Cardiac septum (tissue), 1 donor: ENCODE measurements around the gene CHAF1A. TPM values are rescaled to one million over a fixed set of nuclear protein-coding genes. Genes with fewer than 3 reads are reported as not detected.

Experiments
- DNase-seq: peaks from one replicate; pipeline ENCODE4 v3.0.0-alpha.2; 2020; ENCODE audit warnings: low spot score
- intact Hi-C: fragments of 100-400 bp; cut with DNase I; formaldehyde crosslinking; loops from one replicate; pipeline ENCODE4 v1.14.0; 2022
- total RNA-seq: library from RNA; stranded (reverse); fragmentation: NEBNext Ultra II Directional; extraction: Animal tissue kit (Norgen Biotek cat#: 25700); gene quantifications from one replicate; pipeline ENCODE4 v1.2.1, GENCODE V29; 2021
- donor health status: DM: no; HTN: no; CAD: no.

CHAF1A gene
- total RNA-seq, 1 donor from 2014 or later, result 5.1 TPM

DNA sequence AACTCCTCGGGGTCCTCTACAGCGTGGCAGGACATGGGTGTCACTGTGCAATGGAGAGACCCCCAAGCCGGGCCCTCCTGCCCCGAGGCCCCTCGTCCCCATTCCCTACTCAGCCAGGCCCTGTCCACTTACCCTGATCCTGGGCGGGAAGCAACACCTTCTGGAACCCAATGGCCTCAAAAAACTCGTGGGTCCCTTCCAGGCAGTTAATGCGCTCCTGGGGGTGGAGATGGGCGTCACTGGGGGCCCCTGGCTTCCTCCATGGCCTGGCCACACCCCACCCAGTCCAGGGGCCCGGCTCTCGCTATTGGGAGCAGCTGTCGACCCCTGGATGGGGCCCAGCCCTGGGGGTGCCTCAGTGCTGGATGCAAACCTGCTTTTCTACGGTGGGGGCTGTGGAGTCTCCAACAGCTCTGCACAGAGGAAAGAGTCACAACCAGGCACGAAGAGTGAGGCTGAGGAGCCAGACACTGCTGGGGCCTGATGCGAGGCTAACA is 44.3 kb downstream of the CHAF1A start:
- intact Hi-C loops, result no loop called here
- no peak for DNase-seq

DNA sequence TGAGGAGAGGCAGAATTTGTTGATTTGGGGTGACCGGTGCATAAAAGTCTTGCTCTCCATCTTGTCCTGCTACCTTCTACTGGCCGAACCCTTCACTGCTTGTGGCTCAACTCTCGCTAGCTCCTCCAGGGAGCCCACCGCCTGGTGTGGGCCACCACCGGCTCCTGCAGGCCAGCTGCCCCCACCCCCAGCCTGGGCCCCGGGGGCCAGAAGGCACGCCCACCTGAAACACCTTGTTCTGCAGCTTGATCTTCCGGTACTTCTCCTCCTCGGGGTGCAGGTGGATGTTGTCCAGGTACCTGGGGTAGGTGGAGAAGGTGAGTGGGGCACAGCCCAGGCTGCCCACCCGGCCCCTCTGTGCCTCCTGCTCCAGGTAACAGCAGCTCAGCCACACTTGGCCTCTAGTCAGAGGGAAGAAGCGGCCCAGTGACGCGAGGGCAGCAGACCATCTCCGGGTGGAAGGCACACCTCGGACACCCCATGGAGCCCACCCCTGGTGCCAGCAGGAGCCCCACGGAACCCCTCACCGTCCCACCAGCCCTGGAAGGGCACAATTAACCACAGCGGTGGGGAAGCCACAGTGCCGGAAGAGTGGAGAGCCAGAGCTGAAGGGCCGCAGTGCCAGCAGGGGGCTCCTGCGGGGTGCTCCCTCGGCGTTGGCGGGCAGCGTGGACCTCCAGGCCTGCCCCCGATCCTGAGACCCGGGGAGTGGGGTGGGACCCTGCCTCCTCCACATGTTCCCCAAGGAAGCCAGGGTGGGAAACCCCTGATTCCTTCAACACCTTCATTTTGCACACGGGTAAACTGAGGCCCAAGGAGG is 45.1 kb downstream of the CHAF1A start:
- intact Hi-C loops, result no loop called here
- DNase-seq, result no peak

DNA sequence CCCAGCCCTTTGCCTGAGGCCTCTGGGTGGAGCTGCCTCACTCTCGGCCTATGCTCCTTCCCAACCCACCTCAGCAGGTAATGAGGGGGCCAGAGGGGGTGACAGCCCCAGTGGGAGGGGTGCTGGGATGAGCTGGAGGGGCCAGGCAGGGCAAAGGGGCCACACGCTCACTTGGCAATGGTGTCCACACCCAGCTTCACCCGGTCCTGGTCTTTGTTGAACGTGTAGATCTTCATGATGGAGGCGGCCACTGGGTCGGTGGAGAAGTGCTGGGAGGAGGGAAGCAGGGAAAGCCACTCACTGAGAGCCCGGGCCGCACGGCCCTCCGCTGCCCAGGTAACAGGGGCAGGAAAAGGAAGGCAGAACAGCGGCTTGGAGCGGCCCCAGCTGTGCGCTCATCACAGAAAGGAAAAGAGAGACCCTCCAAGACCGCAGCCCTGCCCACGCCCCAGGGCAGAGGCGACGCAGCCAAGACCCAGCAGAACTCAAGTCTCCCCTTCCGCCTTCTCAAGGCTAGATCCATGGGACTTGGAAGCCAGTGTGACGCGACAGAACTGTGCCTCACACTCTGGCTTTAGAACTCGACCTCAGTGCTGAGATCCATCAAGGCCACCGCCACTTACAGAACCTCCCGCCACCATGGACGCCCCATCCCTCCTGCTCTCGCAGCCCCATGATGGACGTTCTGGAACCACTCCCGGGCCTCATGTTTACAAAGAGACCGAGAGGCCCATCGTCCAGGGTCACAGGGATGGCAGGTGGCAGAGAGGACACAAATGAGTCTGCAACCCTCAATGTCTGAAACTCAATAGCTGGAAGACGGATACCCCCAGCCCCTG is 45.9 kb downstream of the CHAF1A start:
- no peak for DNase-seq
- intact Hi-C loops, result no loop called here

DNA sequence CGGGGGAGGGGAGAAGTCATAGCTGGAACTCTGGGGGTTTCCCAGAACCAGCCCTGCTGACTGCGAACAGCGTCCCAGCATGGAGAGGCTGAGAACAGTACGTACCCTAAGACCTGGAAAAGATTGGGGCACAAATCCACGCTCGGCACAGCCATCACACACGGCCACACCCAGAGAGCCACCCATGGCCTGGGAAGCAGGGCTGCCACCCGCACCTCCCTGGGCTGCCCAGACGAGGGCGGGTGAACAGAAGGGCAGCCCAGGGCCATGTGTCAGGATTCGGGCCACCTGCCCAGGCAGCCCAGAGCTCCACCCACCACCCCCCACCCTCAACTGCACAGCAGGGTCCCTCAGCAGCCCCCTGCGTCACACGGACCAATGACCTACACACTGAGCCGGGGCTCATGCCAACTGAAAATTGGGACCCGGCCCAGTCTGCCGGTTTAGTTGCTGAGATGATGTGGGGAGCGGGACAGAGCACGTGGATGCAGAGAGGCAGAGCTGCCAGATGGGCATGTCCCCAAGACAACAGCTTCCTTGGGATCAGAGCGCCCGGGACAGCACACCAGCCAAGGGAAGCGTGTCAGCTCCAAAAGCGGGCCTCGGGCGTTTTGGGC is 46.7 kb downstream of the CHAF1A start:
- intact Hi-C loops, result no loop called here
- DNase-seq, result peak; percentile 80

DNA sequence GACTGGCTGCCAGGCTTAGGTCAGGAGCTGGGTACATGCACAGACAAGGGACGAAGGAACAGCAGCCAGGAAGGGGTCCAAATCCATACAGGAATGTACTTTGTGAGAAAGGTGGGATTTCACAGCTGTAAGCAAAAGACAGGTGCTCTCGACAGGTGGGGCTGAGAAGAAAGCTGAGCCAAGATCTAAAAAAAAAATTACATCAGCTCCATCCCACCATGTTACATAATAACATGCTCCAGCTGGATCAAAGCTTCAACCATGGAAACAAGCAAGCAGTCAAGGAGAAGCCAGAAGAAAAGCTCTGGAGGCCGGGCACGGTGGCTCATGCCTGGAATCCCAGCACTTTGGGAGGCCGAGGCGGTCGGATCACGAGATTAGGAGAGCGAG is 47.2 kb downstream of the CHAF1A start:
- no peak for DNase-seq

DNA sequence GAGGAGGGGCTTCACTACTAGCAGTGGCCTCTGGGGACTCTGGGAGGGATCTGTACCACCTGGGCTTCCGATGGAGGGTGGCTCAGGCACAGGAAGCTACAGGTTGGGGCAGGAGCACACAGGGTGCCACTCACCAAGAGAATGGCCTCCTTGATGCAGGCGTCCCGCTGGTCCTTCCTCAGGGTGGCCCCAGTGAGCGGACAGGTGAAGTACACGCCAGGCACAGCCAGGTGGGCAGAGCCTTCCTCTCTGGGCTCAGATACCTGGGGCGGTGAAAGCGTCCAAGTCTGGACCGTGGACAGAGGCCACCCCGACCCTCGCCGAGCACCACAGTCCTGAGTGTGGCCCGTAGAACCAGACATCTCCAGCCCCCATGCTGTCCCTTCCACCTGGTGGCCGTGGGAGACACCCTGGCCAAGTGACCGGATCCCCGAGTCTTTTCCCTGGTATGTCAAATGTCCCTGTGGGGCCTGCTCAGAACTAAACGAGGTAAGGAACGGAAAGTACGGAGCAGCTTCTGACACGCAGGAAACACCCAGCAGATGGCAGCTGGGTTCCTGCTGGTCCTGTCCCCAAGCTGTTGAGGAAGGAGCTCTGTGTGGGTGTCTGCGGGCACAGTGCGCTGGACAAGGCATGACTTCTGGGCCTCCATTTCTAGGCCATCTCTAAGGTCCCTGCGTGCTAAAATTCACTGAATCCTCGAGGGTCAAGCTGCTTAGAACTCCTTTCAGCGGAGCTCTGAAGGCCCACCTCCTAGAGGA is 50.0 kb downstream of the CHAF1A start:
- no peak for DNase-seq
- intact Hi-C loops, result no loop called here

More for the DNA sequence above, 47.2 kb downstream of the CHAF1A start:
- intact Hi-C loops, result no loop called here

DNA sequence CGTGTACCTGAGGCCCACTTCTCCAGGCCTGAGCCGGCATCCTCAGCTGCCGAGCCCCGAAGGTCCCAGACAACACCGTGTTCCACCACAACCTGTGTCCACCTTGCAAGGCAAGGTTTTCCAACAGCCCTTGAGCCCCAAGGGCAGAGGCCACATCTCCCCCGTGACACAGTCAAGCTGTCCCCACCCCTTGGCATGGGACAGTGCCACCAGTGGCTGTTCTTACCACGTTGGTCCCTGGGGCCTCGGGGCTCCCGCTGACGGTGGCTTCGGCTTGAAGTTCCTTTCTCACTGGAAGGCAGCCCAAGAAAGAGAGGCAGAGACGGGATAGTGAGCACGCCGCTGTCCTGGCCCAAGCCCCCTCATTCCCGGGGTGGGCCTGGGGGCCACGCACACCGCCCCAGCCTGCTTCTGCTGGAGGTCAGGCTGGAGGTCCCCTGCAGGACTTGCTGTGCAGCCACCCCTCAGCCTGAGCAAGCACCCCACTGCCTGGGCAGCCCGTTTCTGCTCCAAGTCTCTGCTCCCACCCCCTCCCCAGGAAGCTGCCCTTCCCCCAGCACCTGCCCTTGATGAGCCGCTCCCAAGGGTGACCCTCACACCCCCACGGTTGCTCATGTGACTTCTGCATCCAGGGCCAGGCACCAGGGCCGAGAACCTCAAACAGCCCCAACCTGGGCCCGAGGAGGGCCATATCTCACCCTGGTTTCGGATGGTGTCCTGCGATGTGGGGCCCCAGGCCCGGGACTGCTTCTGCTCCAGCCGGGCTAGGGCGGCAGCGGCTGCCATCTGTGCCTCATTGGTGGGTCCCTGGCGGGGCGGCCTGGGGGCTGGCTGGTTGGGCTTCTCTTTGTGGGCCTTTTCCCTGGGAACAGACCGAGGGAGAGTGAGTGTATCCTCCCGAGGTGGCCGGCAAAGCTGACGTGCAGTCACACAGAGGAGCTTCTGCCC is 51.1 kb downstream of the CHAF1A start:
- no peak for DNase-seq
- intact Hi-C loops, result no loop called here

DNA sequence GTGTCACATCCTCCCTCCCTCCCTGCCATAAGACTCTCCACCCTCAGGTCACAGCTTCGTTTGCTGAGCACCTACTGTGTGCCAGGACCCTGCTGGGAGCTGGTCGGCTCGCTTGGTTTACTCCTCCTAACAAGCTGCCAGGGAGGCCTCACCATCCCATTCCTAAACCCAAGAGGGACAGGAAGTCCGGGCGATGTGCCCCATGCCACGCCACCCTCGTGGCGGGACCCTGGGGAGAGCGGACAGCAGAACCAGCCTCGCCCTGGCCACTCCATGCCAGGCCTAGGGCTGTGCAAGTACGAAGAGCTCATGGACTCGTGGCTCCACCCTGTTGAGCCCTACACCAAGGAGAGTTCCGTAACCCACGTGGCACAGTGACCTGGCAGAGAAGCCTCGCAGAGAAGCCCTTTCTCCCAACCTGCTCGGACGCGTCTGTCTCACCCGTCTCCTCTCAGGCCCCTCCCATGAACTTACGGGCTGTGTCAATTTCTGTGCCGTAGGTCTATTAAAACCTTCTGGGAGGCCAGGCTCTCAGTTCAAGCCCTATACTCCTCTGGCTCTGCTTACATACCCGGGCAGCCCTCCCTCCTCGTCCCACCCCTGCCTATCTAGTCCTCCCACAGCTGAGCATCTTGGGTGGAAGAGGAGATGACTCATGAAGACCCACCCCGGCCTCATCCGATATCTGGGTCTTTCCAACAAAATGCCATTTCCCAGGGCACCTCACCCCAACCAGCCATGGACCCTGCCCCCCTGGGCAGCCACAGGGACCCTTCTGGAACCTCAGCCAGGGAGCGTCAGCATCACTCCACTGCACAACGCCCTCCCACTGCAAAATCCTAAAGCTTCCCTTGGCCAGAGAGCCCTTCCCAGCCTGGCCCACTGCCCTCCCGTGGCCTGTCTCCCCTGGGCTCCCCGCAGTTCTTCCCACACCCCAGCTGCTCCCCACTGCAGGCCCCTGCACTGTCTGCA is 52.6 kb downstream of the CHAF1A start:
- no peak for DNase-seq
- intact Hi-C loops, result loop anchor here (5.0 kb wide), 1 partner anchor 53 kb away; the partner anchor contains the start of genes CHAF1A and SH3GL1

DNA sequence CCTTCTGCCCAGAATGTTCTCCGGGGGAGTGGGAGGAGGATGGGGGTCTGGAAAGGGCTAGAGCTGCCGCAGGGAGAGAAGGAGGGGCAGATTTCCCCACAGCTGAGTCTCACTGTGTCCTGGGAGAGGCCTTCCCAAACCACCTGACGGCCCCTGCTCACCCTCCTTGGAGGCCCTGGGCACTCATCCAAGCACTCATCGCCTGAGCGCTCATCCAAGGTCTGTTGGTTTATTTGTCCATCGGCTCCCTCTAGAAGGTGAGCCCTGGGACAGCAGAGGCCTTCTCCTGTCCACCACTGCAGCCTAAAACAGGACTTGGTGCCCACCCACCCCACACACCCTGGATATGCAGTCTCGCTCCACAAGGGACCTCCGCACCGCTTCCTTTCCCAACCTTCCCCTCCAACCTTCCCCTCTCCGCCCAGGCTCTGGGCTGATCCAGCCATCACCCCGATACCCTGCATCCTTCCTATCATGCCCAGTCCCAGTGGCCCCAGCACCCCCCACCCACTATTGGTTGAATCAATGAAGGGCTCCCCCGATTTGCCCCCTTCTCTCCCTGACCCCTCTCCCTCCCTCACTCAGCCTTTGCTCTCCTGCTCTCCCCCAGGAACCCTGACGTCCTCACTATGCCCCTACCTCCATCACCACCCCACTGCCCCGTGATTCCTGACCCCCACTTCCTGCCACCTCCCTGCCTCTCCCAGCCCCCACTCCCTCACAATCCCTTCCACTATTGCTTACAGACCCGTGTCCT is 53.5 kb downstream of the CHAF1A start:
- intact Hi-C loops, result loop anchor here (5.0 kb wide), 1 partner anchor 54 kb away; the partner anchor contains the start of genes CHAF1A and SH3GL1
- DNase-seq, result no peak

DNA sequence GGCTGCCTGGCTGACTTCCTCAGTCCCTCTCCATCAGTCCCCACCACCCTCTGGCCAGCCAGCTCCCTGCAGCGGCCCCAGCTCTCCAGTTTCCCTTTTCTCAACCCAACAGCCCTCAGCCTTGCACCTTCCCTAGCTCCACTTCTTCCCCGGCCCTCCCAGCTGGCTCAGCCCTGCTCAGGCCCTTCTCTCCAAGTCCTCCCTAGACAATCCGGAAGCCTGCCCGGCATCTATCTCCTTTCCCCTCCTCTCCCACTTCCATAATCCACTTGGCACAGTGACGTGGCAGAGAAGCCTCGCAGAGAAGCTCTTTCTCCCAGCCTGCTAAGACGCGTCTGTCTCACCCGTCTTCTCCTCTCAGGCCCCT is 54.0 kb downstream of the CHAF1A start:
- no peak for DNase-seq
- intact Hi-C loops, result loop anchor here (5.0 kb wide), 1 partner anchor 54 kb away; the partner anchor contains the start of genes CHAF1A and SH3GL1

DNA sequence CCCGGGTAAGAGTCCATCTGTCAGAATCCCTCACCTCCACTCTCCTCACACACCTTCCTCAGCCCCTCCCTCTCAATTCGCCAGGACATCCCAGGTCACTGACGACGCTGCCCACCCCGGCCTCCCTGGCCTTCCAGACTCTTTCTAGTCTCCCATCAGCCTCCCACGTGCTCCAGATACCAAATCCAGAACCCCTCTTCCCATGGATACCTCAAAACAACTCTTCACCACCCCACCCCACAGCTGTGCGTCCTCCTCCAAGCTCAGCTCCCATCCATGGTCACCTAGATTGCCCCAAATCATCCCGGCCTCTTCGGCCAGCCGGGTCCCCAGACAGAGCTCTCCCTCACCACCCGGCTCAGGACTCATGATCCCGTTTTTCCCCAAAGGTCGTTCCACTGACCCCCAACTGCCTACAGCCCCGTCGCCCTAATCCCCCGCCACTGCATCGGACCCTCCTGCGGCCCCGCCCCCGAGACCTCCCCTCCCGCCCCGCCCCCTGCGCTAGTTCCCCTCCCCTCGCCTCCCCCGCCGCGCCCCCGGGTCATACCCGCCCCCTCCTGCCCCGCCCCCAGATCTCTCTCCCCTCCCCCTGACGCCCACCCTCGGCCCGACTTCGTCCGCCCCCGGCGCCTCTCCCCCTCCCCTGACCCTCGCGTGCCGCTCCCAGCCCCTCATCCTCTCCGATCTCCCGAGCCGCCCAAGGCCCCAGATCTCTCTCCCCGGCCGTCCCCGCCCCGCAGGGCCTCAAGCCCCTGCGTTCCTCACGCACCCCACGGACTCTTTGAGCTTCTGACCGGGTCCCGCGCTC is 54.6 kb downstream of the CHAF1A start:
- intact Hi-C loops, result loop anchor here (5.0 kb wide), 1 partner anchor 55 kb away; the partner anchor contains the start of genes CHAF1A and SH3GL1
- no peak for DNase-seq

DNA sequence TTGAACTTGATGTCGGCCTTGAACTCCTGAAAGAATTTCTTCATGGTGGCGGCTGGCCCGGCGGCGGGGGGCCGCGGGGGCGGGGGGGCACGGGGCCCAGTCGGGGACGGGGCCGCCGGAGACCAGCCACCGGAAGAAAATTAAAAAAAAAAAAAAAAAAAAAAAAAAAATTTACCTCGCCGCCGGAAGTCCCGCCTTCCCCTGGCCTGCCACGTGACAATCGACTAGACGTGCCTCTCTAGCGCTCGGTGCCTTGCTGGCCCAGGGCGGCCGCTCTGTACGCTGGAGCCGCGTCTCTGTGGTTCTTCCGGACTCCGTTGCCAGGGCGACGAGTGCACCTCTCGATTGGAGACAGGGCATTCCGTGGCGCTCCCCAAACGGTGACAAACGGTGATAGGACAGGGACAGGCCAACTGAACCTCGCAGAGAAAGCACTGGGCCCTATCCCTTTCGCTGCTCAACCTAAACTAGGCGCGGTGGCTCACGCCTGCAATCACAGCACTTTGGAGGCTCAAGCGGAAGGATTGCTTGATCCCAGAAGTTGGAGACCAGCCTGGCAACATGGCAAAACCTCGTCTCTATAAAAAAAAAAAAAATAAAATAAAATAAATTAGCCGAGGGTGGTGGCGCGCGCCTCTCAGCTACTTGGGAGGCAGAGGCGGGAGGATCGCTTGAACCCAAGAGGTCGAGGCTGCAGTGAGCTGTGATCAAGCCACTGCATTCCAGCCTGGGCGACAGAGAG is 55.4 kb downstream of the CHAF1A start, which contains the start of gene UBXN6:
Gene UBXN6, minus strand, starts transcription at position 141 of the 742 bp plus-strand sequence. Its CDS starts 97 bp downstream, at position 44.
- DNase-seq, result peak; percentile 99
- intact Hi-C loops, result loop anchor here (5.0 kb wide), 1 partner anchor 56 kb away; the partner anchor contains the start of genes CHAF1A and SH3GL1

DNA sequence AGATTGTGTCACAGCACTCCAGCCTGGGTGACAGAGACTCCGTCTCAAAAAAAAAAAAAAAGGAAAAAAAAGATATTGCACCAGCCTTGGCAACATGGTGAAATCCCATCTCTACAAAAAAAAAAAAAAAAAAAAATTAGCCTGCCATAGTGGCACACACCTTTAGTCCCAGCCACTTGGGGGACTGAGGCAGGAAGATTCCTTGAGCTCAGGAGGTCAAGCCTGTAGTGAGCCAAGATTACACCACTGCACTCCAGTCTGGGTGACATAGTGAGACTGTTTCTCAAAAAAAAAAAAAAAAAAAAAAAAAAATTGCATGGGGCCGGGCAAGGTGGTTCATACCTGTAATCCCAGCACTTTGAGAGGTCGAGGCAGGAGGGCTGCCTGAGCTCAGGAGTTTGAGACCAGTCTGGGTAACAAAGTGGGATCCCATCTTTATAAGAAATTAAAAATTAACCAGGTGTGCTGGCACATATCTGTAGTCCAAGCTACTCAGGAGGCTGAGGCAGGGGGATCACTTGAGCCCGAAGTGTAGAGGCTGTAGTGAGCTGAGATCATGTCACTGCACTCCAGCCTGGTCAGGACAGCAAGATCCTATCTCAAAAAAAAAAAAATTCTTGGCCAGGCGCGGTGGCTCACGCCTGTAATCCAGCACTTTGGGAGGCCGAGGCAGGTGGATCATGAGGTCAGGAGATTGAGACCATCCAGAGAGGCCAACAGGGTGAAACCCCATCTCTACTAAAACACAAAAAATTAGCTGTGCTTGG is 62.6 kb downstream of the CHAF1A start:
- DNase-seq, result no peak
- intact Hi-C loops, result no loop called here

DNA sequence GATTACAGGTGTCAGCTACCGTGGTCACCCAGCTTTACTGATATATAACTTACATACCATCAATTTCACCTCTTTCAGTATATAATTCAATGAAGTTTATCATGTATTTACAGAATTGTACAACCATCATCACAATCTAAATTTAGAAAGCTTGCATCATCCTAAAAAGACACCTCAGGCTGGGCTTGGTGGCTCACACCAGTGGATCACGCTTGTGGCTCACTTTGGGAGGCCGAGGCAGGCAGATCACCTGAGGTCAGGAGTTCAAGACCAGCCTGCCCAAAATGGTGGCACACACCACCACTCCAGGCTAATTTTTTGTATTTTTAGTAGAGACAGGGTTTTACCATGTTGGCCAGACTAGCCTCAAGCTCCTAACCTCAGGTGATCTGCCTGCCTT is 65.4 kb downstream of the CHAF1A start:
- no peak for DNase-seq
- intact Hi-C loops, result no loop called here
